WTC11 (cell line): ENCODE measurements around the gene KIF13A.

Experiments
- ATF3 ChIP-seq: sonication (generic); formaldehyde crosslinking; conservative IDR thresholded peaks from 2 replicates; pipeline ENCODE4 v1.8.1; 2022; ENCODE audit warnings: mild to moderate bottlenecking, missing genetic modification reagents
- CTCF ChIP-seq: fragments of 200-600 bp; IDR thresholded peaks from 2 replicates; pipeline ENCODE4 v1.8.0; 2022; ENCODE audit warnings: antibody characterized with exemption
- NFE2L1 ChIP-seq: sonication (generic); formaldehyde crosslinking; IDR thresholded peaks from 2 replicates; pipeline ENCODE4 v1.8.1; 2023; ENCODE audit warnings: missing genetic modification reagents
- TEAD1 ChIP-seq: sonication (generic); formaldehyde crosslinking; IDR thresholded peaks from 2 replicates; pipeline ENCODE4 v1.8.0; 2022; ENCODE audit warnings: mild to moderate bottlenecking, missing genetic modification reagents
- ZBTB43 ChIP-seq: sonication (generic); formaldehyde crosslinking; IDR thresholded peaks from 2 replicates; pipeline ENCODE4 v1.8.1; 2023; ENCODE audit warnings: mild to moderate bottlenecking, missing genetic modification reagents
- ZNF232 ChIP-seq: sonication (generic); formaldehyde crosslinking; IDR thresholded peaks from 2 replicates; pipeline ENCODE4 v1.8.0; 2022; ENCODE audit warnings: mild to moderate bottlenecking, missing genetic modification reagents

- no peak for TF ChIP-seq NFE2L1 (CRISPR knock-in tag)
- TF ChIP-seq CTCF: no peak
- TF ChIP-seq ZBTB43: no peak
- TF ChIP-seq TEAD1 (CRISPR knock-in tag): no peak
- no peak for TF ChIP-seq ATF3 (CRISPR knock-in tag)
- TF ChIP-seq ZNF232: no peak
Measured at GRCh38 chr6:17964633-17965032, 22.8 kb downstream of the KIF13A start.
